Measurements from ENCODE around the gene KCNMA1.

KCNMA1 gene

GRCh38 chr10:77004917-77005564 lies 632.6 kb downstream of the KCNMA1 start:
- peak; percentile 72 for DNase-seq

GRCh38 chr10:77002872-77003271 lies 634.7 kb downstream of the KCNMA1 start:
- DNase-seq: no peak

- no peak for DNase-seq
Observed at GRCh38 chr10:77001206-77001605, 636.4 kb downstream of the KCNMA1 start.

- peak; percentile 55 for DNase-seq
Observed at GRCh38 chr10:76998451-76998850, 639.2 kb downstream of the KCNMA1 start.

GRCh38 chr10:76997631-76998030 lies 640.0 kb downstream of the KCNMA1 start:
- no peak for DNase-seq

- DNase-seq: no peak
Observed at GRCh38 chr10:76995023-76995422, 642.6 kb downstream of the KCNMA1 start.

- DNase-seq: no peak
Observed at GRCh38 chr10:76993213-76993612, 644.4 kb downstream of the KCNMA1 start.

GRCh38 chr10:76992467-76992866 lies 645.1 kb downstream of the KCNMA1 start:
- no peak for DNase-seq

- DNase-seq: no peak
Observed at GRCh38 chr10:76991621-76992020, 646.0 kb downstream of the KCNMA1 start.

GRCh38 chr10:76990561-76990960 lies 647.0 kb downstream of the KCNMA1 start:
- no peak for DNase-seq

GRCh38 chr10:76984559-76985443 lies 652.8 kb downstream of the KCNMA1 start:
- DNase-seq: peak; percentile 71

GRCh38 chr10:76983624-76984023 lies 654.0 kb downstream of the KCNMA1 start:
- no peak for DNase-seq

GRCh38 chr10:76982671-76983070 lies 654.9 kb downstream of the KCNMA1 start:
- DNase-seq: no peak

- no peak for DNase-seq
Observed at GRCh38 chr10:76981251-76981650, 656.4 kb downstream of the KCNMA1 start.

- no peak for DNase-seq
Observed at GRCh38 chr10:76977901-76978300, 659.7 kb downstream of the KCNMA1 start.

- DNase-seq: no peak
Observed at GRCh38 chr10:76977046-76977445, 660.6 kb downstream of the KCNMA1 start.

- DNase-seq: no peak
Observed at GRCh38 chr10:76976142-76976541, 661.5 kb downstream of the KCNMA1 start.

- peak; percentile 2 for DNase-seq
Observed at GRCh38 chr10:76975126-76975525, 662.5 kb downstream of the KCNMA1 start.

GRCh38 chr10:76974017-76974691 lies 663.5 kb downstream of the KCNMA1 start:
- peak; percentile 85 for DNase-seq

- peak; percentile 89 for DNase-seq
Observed at GRCh38 chr10:76973091-76974016, 664.3 kb downstream of the KCNMA1 start.

GRCh38 chr10:76972541-76972940 lies 665.1 kb downstream of the KCNMA1 start:
- DNase-seq: no peak

- no peak for DNase-seq
Observed at GRCh38 chr10:76971547-76972170, 665.9 kb downstream of the KCNMA1 start.
